Body of pancreas (tissue), 4 donors: ENCODE measurements around the gene NAA25. TPM values are rescaled to one million over a fixed set of nuclear protein-coding genes. Genes with fewer than 3 reads are reported as not detected.

Experiments used
- ATAC-seq: fragments of 150-250 bp; one replicate; pipeline ENCODE4 v1.9.1; 2016
- DNase-seq, 4 donors: peaks; one replicate each; pipeline ENCODE4 v3.0.0-alpha.2; 2019
- H3K27ac ChIP-seq, 4 donors: fragments of 200-600 bp; sonication (generic); 1 replicate in 3 of 4; 2 replicates in 1 of 4; pipeline versions ENCODE4 v1.5.1 to v1.6.1; 2016 to 2019; ENCODE audit warnings: mild to moderate bottlenecking in 1 of 4, mixed read lengths in 1 of 4, moderate library complexity in 1 of 4
- H3K27me3 ChIP-seq, 2 donors: fragments of 200-600 bp; sonication (generic); one replicate each; pipeline ENCODE4 v1.6.0; 2016; ENCODE audit warnings: mild to moderate bottlenecking in 1 of 2
- H3K36me3 ChIP-seq, 2 donors: fragments of 200-600 bp; sonication (generic); replicated peaks in 1 of 2; 2 replicates each; pipeline ENCODE4 v1.5.1; 2016; ENCODE audit warnings: low read depth in 2 of 2; ENCODE audit not compliant: insufficient read depth in 1 of 2
- H3K4me1 ChIP-seq: fragments of 200-600 bp; sonication (generic); one replicate; pipeline ENCODE4 v1.6.0; 2016
- H3K4me3 ChIP-seq, 2 donors: fragments of 200-600 bp; sonication (generic); 1 replicate in 1 of 2; 2 replicates in 1 of 2; pipeline ENCODE4 v1.5.1; 2016 to 2019
- H3K9me3 ChIP-seq, 3 donors: fragments of 200-600 bp; sonication (generic); 1 replicate in 2 of 3; 2 replicates in 1 of 3; pipeline ENCODE4 v1.5.1; 2016
- CTCF ChIP-seq, 7 experiments: fragments of 450-650 bp in 4 of 7; fragments of 200-600 bp in 3 of 7; sonication (generic) in 3 of 7; IDR thresholded peaks; one replicate each; pipeline ENCODE4 v1.5.1; 2016 to 2019; ENCODE audit warnings: antibody characterized with exemption in 7 of 7
- POLR2A ChIP-seq, 3 donors: fragments of 450-650 bp; IDR thresholded peaks; one replicate each; pipeline ENCODE4 v1.6.1; 2016; ENCODE audit warnings: antibody characterized with exemption in 3 of 3, mild to moderate bottlenecking in 2 of 3
- WGBS, 2 donors: methylation state at CpG; one replicate each; pipeline ENCODE4 v1.1.5; 2017; 5-methylcytosine and 5-hydroxymethylcytosine counted together
- intact Hi-C: fragments of 100-400 bp; cut with DNase I; formaldehyde crosslinking; loops from one replicate; pipeline ENCODE4 v1.15.1; 2023
- total RNA-seq, 2 donors: library from RNA; depleted of rRNA; stranded (reverse); fragments of >200 nt; gene quantifications; one replicate each; pipeline ENCODE4 v1.1.0, GENCODE V29; 2016

Gene NAA25
- total RNA-seq, 2 donors from 2014 or later = 12.5 to 17.6 TPM

GRCh38 chr12:112149596-112149995, 41.0 kb upstream of the NAA25 start:
- peaks cover 7 to 29% of the 10 kb centered on the region in 2 donors for H3K36me3 ChIP-seq
- no peaks in the 10 kb centered on the region for H3K9me3 ChIP-seq
- H3K4me1 ChIP-seq = no peaks in the 10 kb centered on the region
- intact Hi-C loops = no loop called here
- peak; percentile 83 for ATAC-seq
- TF ChIP-seq CTCF (IDR thresholded peaks at IDR 0.05) = no peak
- TF ChIP-seq POLR2A (IDR thresholded peaks at IDR 0.05) = no peak
- peak overlapping the region in 2 of 4 donors; percentile 19 to 56 for H3K27ac ChIP-seq
- no peaks in the 10 kb centered on the region for H3K27me3 ChIP-seq
- H3K4me3 ChIP-seq = no peak overlapping the region
- WGBS, 2 donors = 61 to 66% methylated on average over 4 to 5 of the region's 5 CpGs
- DNase-seq = peak; percentile 32 to 68 (median 58)

- WGBS, 2 donors = 87 to 92% methylated on average over 2 to 3 of the region's 3 CpGs
- H3K4me1 ChIP-seq = no peaks in the 10 kb centered on the region
- H3K4me3 ChIP-seq = no peak overlapping the region
- no peak for ATAC-seq
- H3K27me3 ChIP-seq = no peaks in the 10 kb centered on the region
- H3K36me3 ChIP-seq = peaks cover 7 to 29% of the 10 kb centered on the region in 2 donors
- H3K9me3 ChIP-seq = no peaks in the 10 kb centered on the region
- no peak overlapping the region for H3K27ac ChIP-seq
- DNase-seq = peak in 1 of 4 donors; percentile 5
- TF ChIP-seq CTCF (IDR thresholded peaks at IDR 0.05) = no peak
- intact Hi-C loops = no loop called here
Observed at GRCh38 chr12:112148031-112148513, 39.5 kb upstream of the NAA25 start.

GRCh38 chr12:112146123-112146522, 37.5 kb upstream of the NAA25 start:
- ATAC-seq = no peak
- WGBS, 2 donors = 89 to 93% methylated on average over 1 of the region's 1 CpG
- Histone ChIP-seq H3K4me3 (no peak overlapping the region), H3K36me3 (peaks cover 0 to 19% of the 10 kb centered on the region in 2 donors), H3K27me3 (no peaks in the 10 kb centered on the region), H3K9me3 (no peaks in the 10 kb centered on the region), H3K4me1 (no peaks in the 10 kb centered on the region), H3K27ac (no peak overlapping the region)
- DNase-seq = no peak
- intact Hi-C loops = no loop called here
- no peak for TF ChIP-seq CTCF (IDR thresholded peaks at IDR 0.05)
- no peak for TF ChIP-seq POLR2A (IDR thresholded peaks at IDR 0.05)

- Histone ChIP-seq H3K36me3 (peaks cover 0 to 27% of the 10 kb centered on the region in 2 donors), H3K9me3 (no peaks in the 10 kb centered on the region), H3K27me3 (no peaks in the 10 kb centered on the region), H3K4me1 (no peaks in the 10 kb centered on the region), H3K27ac (no peak overlapping the region), H3K4me3 (no peak overlapping the region)
- DNase-seq (peak in 1 of 4 donors; percentile 22), ATAC-seq (no peak)
- TF ChIP-seq POLR2A (IDR thresholded peaks at IDR 0.05) (no peak), CTCF (IDR thresholded peaks at IDR 0.05) (no peak)
- WGBS, 2 donors = 81 to 93% methylated on average over 5 of the region's 5 CpGs
- intact Hi-C loops = no loop called here
Observed at GRCh38 chr12:112140728-112141127, 32.1 kb upstream of the NAA25 start.

GRCh38 chr12:112134731-112135130, 26.1 kb upstream of the NAA25 start:
- no peaks in the 10 kb centered on the region for H3K27me3 ChIP-seq
- H3K36me3 ChIP-seq = peaks cover 0 to 17% of the 10 kb centered on the region in 2 donors
- no peak overlapping the region for H3K4me3 ChIP-seq
- peaks cover 17% of the 10 kb centered on the region for H3K4me1 ChIP-seq
- TF ChIP-seq CTCF (IDR thresholded peaks at IDR 0.05) (no peak), POLR2A (IDR thresholded peaks at IDR 0.05) (no peak)
- 83 to 86% methylated on average over 3 of the region's 3 CpGs for WGBS, 2 donors
- ATAC-seq (no peak), DNase-seq (no peak)
- H3K27ac ChIP-seq = no peak overlapping the region
- intact Hi-C loops = no loop called here
- no peaks in the 10 kb centered on the region for H3K9me3 ChIP-seq
